ENCODE measurements around the gene MRPL50.

Gene MRPL50

GRCh38 chr9:101400120-101400519 lies 1.7 kb upstream of the MRPL50 start:
- no peak for DNase-seq (ENCODE audit: extremely low read depth, low read depth)
- no peak for TF ChIP-seq CTCF (IDR thresholded peaks at IDR 0.05; ENCODE audit: low read depth, low read length)

GRCh38 chr9:101399643-101399970 lies 1.2 kb upstream of the MRPL50 start:
- TF ChIP-seq CTCF (IDR thresholded peaks at IDR 0.05; ENCODE audit: low read depth, low read length), result no peak
- no peak for DNase-seq (ENCODE audit: extremely low read depth, low read depth)

GRCh38 chr9:101398930-101399642 lies 668 bp upstream of the MRPL50 start:
- TF ChIP-seq CTCF (IDR thresholded peaks at IDR 0.05; ENCODE audit: low read depth, low read length), result no peak
- no peak for DNase-seq (ENCODE audit: extremely low read depth, low read depth)

GRCh38 chr9:101397746-101398067 lies 711 bp downstream of the MRPL50 start:
- no peak for DNase-seq (ENCODE audit: extremely low read depth, low read depth)
- TF ChIP-seq CTCF (IDR thresholded peaks at IDR 0.05; ENCODE audit: low read depth, low read length), result no peak

GRCh38 chr9:101394687-101395086 lies 3.7 kb downstream of the MRPL50 start:
- DNase-seq (ENCODE audit: extremely low read depth, low read depth), result no peak
- no peak for TF ChIP-seq CTCF (IDR thresholded peaks at IDR 0.05; ENCODE audit: low read depth, low read length)

GRCh38 chr9:101393135-101393534 lies 5.3 kb downstream of the MRPL50 start:
- no peak for TF ChIP-seq CTCF (IDR thresholded peaks at IDR 0.05; ENCODE audit: low read depth, low read length)
- DNase-seq (ENCODE audit: extremely low read depth, low read depth), result no peak

- DNase-seq (ENCODE audit: extremely low read depth, low read depth), result no peak
Observed at GRCh38 chr9:101388507-101388993, 9.9 kb downstream of the MRPL50 start.

More at GRCh38 chr9:101388507-101388993, 9.9 kb downstream of the MRPL50 start:
- TF ChIP-seq CTCF (IDR thresholded peaks at IDR 0.05; ENCODE audit: low read depth, low read length), result peak; percentile 24
